Right lobe of liver (tissue), 6 donors: ENCODE results near the gene YIPF6. TPM values are rescaled to one million over a fixed set of nuclear protein-coding genes. Genes with fewer than 3 reads are reported as not detected.
"Not testable (repeated sequence)": the region's sequence is repeated elsewhere in the genome, so short reads cannot be mapped to it uniquely, and the experiment has no call there.

ENCODE experiments used
- ATAC-seq, 4 donors: fragments of 200-7000 bp; cut with Tn5 transposase; one replicate each; pipeline ENCODE4 v1.9.1; 2020; ENCODE audit warnings: mild to moderate bottlenecking in 4 of 4, moderate library complexity in 4 of 4
- DNase-seq, 3 donors: peaks; one replicate each; pipeline ENCODE4 v3.0.0-alpha.2; 2020
- H3K27ac ChIP-seq, 3 donors: fragments of 200-600 bp; one replicate each; pipeline ENCODE4 v1.8.0; 2022
- H3K27me3 ChIP-seq, 2 donors: fragments of 200-600 bp; one replicate each; pipeline ENCODE4 v1.8.0; 2022
- H3K36me3 ChIP-seq, 4 donors: fragments of 200-600 bp; sonication (generic) in 1 of 4; one replicate each; pipeline versions ENCODE4 v1.5.1 to v1.8.0; 2017 to 2022; ENCODE audit warnings: control low read depth in 1 of 4
- H3K4me1 ChIP-seq, 4 donors: fragments of 200-600 bp; sonication (generic) in 1 of 4; one replicate each; pipeline versions ENCODE4 v1.5.1 to v1.8.0; 2017 to 2022; ENCODE audit warnings: control low read depth in 1 of 4
- H3K4me3 ChIP-seq, 3 donors: fragments of 200-600 bp; one replicate each; pipeline ENCODE4 v1.8.0; 2022
- H3K9me3 ChIP-seq, 4 donors: fragments of 200-600 bp; sonication (generic) in 1 of 4; one replicate each; pipeline versions ENCODE4 v1.5.1 to v1.8.0; 2017 to 2022; ENCODE audit warnings: control low read depth in 1 of 4
- CTCF ChIP-seq, 4 donors: fragments of 200-600 bp in 3 of 4; fragments of 450-650 bp in 1 of 4; IDR thresholded peaks; one replicate each; pipeline versions ENCODE4 v1.5.1 to v1.8.0; 2016 to 2022; ENCODE audit warnings: antibody characterized with exemption in 4 of 4, mild to moderate bottlenecking in 2 of 4
- POLR2A ChIP-seq: fragments of 450-650 bp; IDR thresholded peaks from one replicate; pipeline ENCODE4 v1.6.1; 2017; ENCODE audit warnings: antibody characterized with exemption, mild to moderate bottlenecking
- WGBS: methylation state at CpG from one replicate; pipeline ENCODE4 v1.1.6; 2018; ENCODE audit warnings: low coverage, low lambda C conversion rate; ENCODE audit not compliant: insufficient coverage; ENCODE audit errors: missing lambda C conversion rate; 5-methylcytosine and 5-hydroxymethylcytosine counted together
- intact Hi-C, 2 donors: fragments of 100-400 bp; cut with DNase I; formaldehyde crosslinking; loops; one replicate each; pipeline versions ENCODE4 v1.11.2 to v1.14.1; 2022
- total RNA-seq, 6 experiments: library from RNA; depleted of rRNA in 2 of 6; stranded (reverse); fragments of >200 nt in 2 of 6; fragmentation: NEBNext Ultra II Directional in 3 of 6; extraction: Animal tissue kit (Norgen Biotek cat#: 25700) in 3 of 6; gene quantifications; one replicate each; pipeline versions ENCODE4 v1.1.0 to v1.2.4, GENCODE V29; 2016 to 2023
- donor health status: DM: no; HTN: yes; CAD: no.
- donor health status: DM: no; HTN: no; CAD: no.
- donor health status: DM: no; HTN: no; CAD: no.
- donor health status: DM: no; HTN: yes; CAD: no.
- donor health status: DM: no; HTN: yes; CAD: no.

YIPF6 gene
- total RNA-seq, 6 experiments from 2014 or later, result 24.9 to 37.0 (median 30.9) TPM

GRCh38 chrX:68464796-68465195 is 34.1 kb upstream of the YIPF6 start:
- Histone ChIP-seq H3K36me3 (no peaks in the 10 kb centered on the region), H3K27me3 (no peaks in the 10 kb centered on the region), H3K4me3 (no peak overlapping the region), H3K27ac (no peak overlapping the region), H3K4me1 (no peaks in the 10 kb centered on the region), H3K9me3 (no peaks in the 10 kb centered on the region)
- TF ChIP-seq CTCF (IDR thresholded peaks at IDR 0.05) (no peak), POLR2A (no peak)
- intact Hi-C loops, result no loop called here
- ATAC-seq, result no peak
- DNase-seq, result no peak
- WGBS, result 60% methylated on average over 4 of the region's 4 CpGs

GRCh38 chrX:68480969-68481368 is 17.9 kb upstream of the YIPF6 start:
- intact Hi-C loops, result no loop called here
- TF ChIP-seq CTCF (IDR thresholded peaks at IDR 0.05), result no peak
- no peak overlapping the region for H3K27ac ChIP-seq

GRCh38 chrX:68486198-68486597 is 12.7 kb upstream of the YIPF6 start:
- H3K27me3 ChIP-seq, H3K4me3 ChIP-seq, H3K4me1 ChIP-seq, H3K9me3 ChIP-seq, DNase-seq, H3K27ac ChIP-seq, H3K36me3 ChIP-seq, ATAC-seq, intact Hi-C loops: not testable (repeated sequence)
- WGBS, result no CpG with 5 or more reads among the region's 3 CpGs

More at GRCh38 chrX:68480969-68481368, 17.9 kb upstream of the YIPF6 start:
- Histone ChIP-seq H3K27me3 (no peaks in the 10 kb centered on the region), H3K4me1 (no peaks in the 10 kb centered on the region), H3K4me3 (no peak overlapping the region), H3K36me3 (no peaks in the 10 kb centered on the region), H3K9me3 (no peaks in the 10 kb centered on the region)
- DNase-seq (no peak), ATAC-seq (no peak)
- 38% methylated on average over 1 of the region's 1 CpG for WGBS

GRCh38 chrX:68487254-68487653 is 11.6 kb upstream of the YIPF6 start:
- H3K9me3 ChIP-seq, result no peaks in the 10 kb centered on the region
- H3K4me3 ChIP-seq, result no peak overlapping the region
- 19% methylated on average over 4 of the region's 4 CpGs for WGBS
- no peaks in the 10 kb centered on the region for H3K36me3 ChIP-seq
- no peaks in the 10 kb centered on the region for H3K27me3 ChIP-seq
- ATAC-seq (no peak), DNase-seq (no peak)
- H3K4me1 ChIP-seq, result no peaks in the 10 kb centered on the region
- no peak overlapping the region for H3K27ac ChIP-seq
- TF ChIP-seq POLR2A, result no peak
- TF ChIP-seq CTCF (IDR thresholded peaks at IDR 0.05), result no peak
- intact Hi-C loops, result no loop called here

GRCh38 chrX:68487924-68488323 is 10.9 kb upstream of the YIPF6 start:
- no peak for ATAC-seq
- no peak overlapping the region for H3K27ac ChIP-seq
- H3K4me1 ChIP-seq, result no peaks in the 10 kb centered on the region
- 31% methylated on average over 1 of the region's 1 CpG for WGBS
- no peaks in the 10 kb centered on the region for H3K9me3 ChIP-seq
- no peak for DNase-seq
- H3K4me3 ChIP-seq, result no peak overlapping the region
- intact Hi-C loops, result no loop called here
- TF ChIP-seq CTCF (IDR thresholded peaks at IDR 0.05), result no peak
- TF ChIP-seq POLR2A, result no peak
- H3K36me3 ChIP-seq, result no peaks in the 10 kb centered on the region
- H3K27me3 ChIP-seq, result no peaks in the 10 kb centered on the region
